Measurements from ENCODE around the gene PDZD4.

DNA sequence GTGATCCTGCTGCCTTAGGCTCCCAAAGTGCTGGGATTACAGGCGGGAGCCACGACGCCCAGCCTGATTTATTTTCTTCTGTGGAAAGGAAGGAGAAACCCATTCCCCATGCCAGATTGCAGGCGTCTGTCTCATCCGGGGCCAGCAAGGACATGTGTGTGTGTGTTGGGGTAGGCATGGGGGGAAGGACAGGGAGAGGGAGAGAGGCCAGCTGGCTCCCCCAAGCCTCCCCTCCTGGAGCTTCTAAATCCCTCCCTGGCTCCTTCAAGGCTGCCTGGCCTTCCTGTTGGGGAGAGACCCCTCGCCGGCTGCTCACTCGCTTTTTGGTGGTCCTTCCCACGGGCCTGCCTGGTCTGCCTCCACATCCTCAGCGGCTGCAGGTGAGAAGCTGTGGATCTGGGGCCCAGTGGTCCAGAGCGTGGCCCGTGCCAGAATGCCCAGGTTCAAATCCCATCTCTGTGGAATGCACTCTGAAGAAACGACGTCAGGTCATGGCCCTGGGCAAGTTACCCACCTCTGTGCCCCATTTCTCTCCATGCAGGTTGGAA lies 67.6 kb downstream of the PDZD4 start:
- TF ChIP-seq, protein P1, sequence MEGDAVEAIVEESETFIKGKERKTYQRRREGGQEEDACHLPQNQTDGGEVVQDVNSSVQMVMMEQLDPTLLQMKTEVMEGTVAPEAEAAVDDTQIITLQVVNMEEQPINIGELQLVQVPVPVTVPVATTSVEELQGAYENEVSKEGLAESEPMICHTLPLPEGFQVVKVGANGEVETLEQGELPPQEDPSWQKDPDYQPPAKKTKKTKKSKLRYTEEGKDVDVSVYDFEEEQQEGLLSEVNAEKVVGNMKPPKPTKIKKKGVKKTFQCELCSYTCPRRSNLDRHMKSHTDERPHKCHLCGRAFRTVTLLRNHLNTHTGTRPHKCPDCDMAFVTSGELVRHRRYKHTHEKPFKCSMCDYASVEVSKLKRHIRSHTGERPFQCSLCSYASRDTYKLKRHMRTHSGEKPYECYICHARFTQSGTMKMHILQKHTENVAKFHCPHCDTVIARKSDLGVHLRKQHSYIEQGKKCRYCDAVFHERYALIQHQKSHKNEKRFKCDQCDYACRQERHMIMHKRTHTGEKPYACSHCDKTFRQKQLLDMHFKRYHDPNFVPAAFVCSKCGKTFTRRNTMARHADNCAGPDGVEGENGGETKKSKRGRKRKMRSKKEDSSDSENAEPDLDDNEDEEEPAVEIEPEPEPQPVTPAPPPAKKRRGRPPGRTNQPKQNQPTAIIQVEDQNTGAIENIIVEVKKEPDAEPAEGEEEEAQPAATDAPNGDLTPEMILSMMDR (conservative IDR thresholded peaks at IDR 0.05; ENCODE audit: low read depth, low read length): no peak
- TF ChIP-seq RAD21 (IDR thresholded peaks at IDR 0.05; ENCODE audit: low read length) (no peak), POLR2A (IDR thresholded peaks at IDR 0.05; ENCODE audit: low read depth, low read length) (no peak)

All from IMR-90 (cell line).